ENCODE measurements around the gene SLC17A1. TPM values are rescaled to one million over a fixed set of nuclear protein-coding genes. Genes with fewer than 3 reads are reported as not detected.

Gene SLC17A1
- total RNA-seq, result not detected

GRCh38 chr6:25831532-25832306 lies at the start of gene SLC17A1:
TSS of gene SLC17A1 (minus strand) at chr6:25832052. CDS start at chr6:25830557, 1,495 bp downstream.
- DNase-seq, result no peak

GRCh38 chr6:25880601-25881000 lies 48.7 kb upstream of the SLC17A1 start:
- Histone ChIP-seq H3K4me1 (no peaks in the 10 kb centered on the region), H3K9me3 (no peaks in the 10 kb centered on the region), H3K9ac (ENCODE audit: low read depth in 2 of 2, low read length in 2 of 2) (no peak overlapping the region), H3K4me3 (no peak overlapping the region), H3K36me3 (no peaks in the 10 kb centered on the region), H3K27me3 (no peaks in the 10 kb centered on the region), H3K27ac (no peak overlapping the region)
- intact Hi-C loops (cut with DNase I), result no loop called here
- DNase-seq, result no peak
- no peak for TF ChIP-seq CTCF (IDR thresholded peaks at IDR 0.05)

More at GRCh38 chr6:25831532-25832306, at the start of gene SLC17A1:
- Histone ChIP-seq H3K27me3 (no peaks in the 10 kb centered on the region), H3K4me3 (no peak within 1 kb of the TSS), H3K27ac (no peak within 1 kb of the TSS), H3K36me3 (no peaks in the 10 kb centered on the region), H3K4me1 (no peaks in the 10 kb centered on the region), H3K9me3 (no peaks in the 10 kb centered on the region), H3K9ac (ENCODE audit: low read depth in 2 of 2, low read length in 2 of 2) (no peak within 1 kb of the TSS)
- no peak for TF ChIP-seq CTCF (IDR thresholded peaks at IDR 0.05)
- intact Hi-C loops (cut with DNase I), result no loop called here

- no peak overlapping the region for H3K4me3 ChIP-seq
- H3K9me3 ChIP-seq, result no peaks in the 10 kb centered on the region
- H3K27me3 ChIP-seq, result no peaks in the 10 kb centered on the region
- TF ChIP-seq CTCF (IDR thresholded peaks at IDR 0.05), result no peak
- no peak for DNase-seq
- H3K27ac ChIP-seq, result no peak overlapping the region
- no peaks in the 10 kb centered on the region for H3K36me3 ChIP-seq
- intact Hi-C loops (cut with DNase I), result no loop called here
- H3K4me1 ChIP-seq, result no peaks in the 10 kb centered on the region
- no peak overlapping the region for H3K9ac ChIP-seq (ENCODE audit: low read depth in 2 of 2, low read length in 2 of 2)
These were observed 47.0 kb upstream of the SLC17A1 start for GRCh38 chr6:25878721-25879322.

- TF ChIP-seq CTCF (IDR thresholded peaks at IDR 0.05), result no peak
- no peak overlapping the region for H3K4me3 ChIP-seq
- H3K9me3 ChIP-seq, result no peaks in the 10 kb centered on the region
- no peak overlapping the region for H3K9ac ChIP-seq (ENCODE audit: low read depth in 2 of 2, low read length in 2 of 2)
- DNase-seq, result no peak
- intact Hi-C loops (cut with DNase I), result no loop called here
- H3K4me1 ChIP-seq, result no peaks in the 10 kb centered on the region
- H3K27ac ChIP-seq, result no peak overlapping the region
- no peaks in the 10 kb centered on the region for H3K27me3 ChIP-seq
- H3K36me3 ChIP-seq, result no peaks in the 10 kb centered on the region
These were observed 44.2 kb upstream of the SLC17A1 start for GRCh38 chr6:25875926-25876602.

- TF ChIP-seq CTCF (IDR thresholded peaks at IDR 0.05), result no peak
- H3K27ac ChIP-seq, result no peak overlapping the region
- no peaks in the 10 kb centered on the region for H3K9me3 ChIP-seq
- H3K36me3 ChIP-seq, result no peaks in the 10 kb centered on the region
- intact Hi-C loops (cut with DNase I), result no loop called here
- no peak overlapping the region for H3K9ac ChIP-seq (ENCODE audit: low read depth in 2 of 2, low read length in 2 of 2)
- H3K4me3 ChIP-seq, result no peak overlapping the region
- no peak for DNase-seq
- no peaks in the 10 kb centered on the region for H3K27me3 ChIP-seq
- no peaks in the 10 kb centered on the region for H3K4me1 ChIP-seq
These were observed 43.7 kb upstream of the SLC17A1 start for GRCh38 chr6:25875563-25875905.

Data from colonic mucosa (tissue), 4 donors.